ENCODE results near the gene CMIP.
"Not testable (repeated sequence)": the region's sequence is repeated elsewhere in the genome, so short reads cannot be mapped to it uniquely, and the experiment has no call there.

The CMIP gene

GRCh38 chr16:81675662-81676061 is 231.1 kb downstream of the CMIP start:
- DNase-seq = no peak

- DNase-seq = no peak
These were observed 231.7 kb downstream of the CMIP start for GRCh38 chr16:81676066-81676882.

- DNase-seq = no peak
These were observed 232.5 kb downstream of the CMIP start for GRCh38 chr16:81676883-81677737.

GRCh38 chr16:81678326-81679095 is 233.9 kb downstream of the CMIP start:
- no peak for DNase-seq

- no peak for DNase-seq
These were observed 235.3 kb downstream of the CMIP start for GRCh38 chr16:81679721-81680430.

GRCh38 chr16:81680444-81681275 is 236.1 kb downstream of the CMIP start:
- no peak for DNase-seq

GRCh38 chr16:81681311-81681710 is 236.7 kb downstream of the CMIP start:
- DNase-seq = no peak

GRCh38 chr16:81684242-81684837 is 239.7 kb downstream of the CMIP start:
- DNase-seq = no peak

- DNase-seq = no peak
These were observed 240.3 kb downstream of the CMIP start for GRCh38 chr16:81684901-81685300.

- no peak for DNase-seq
These were observed 242.0 kb downstream of the CMIP start for GRCh38 chr16:81686391-81687130.

GRCh38 chr16:81687131-81687456 is 242.5 kb downstream of the CMIP start:
- DNase-seq = no peak

- no peak for DNase-seq
These were observed 243.6 kb downstream of the CMIP start for GRCh38 chr16:81688182-81688581.

GRCh38 chr16:81688839-81689238 is 244.2 kb downstream of the CMIP start:
- not testable (repeated sequence) for DNase-seq

- no peak for DNase-seq
These were observed 247.4 kb downstream of the CMIP start for GRCh38 chr16:81692021-81692420.

- no peak for DNase-seq
These were observed 248.0 kb downstream of the CMIP start for GRCh38 chr16:81692571-81692970.

- DNase-seq = no peak
These were observed 248.6 kb downstream of the CMIP start for GRCh38 chr16:81693041-81693743.

GRCh38 chr16:81693744-81694303 is 249.2 kb downstream of the CMIP start:
- no peak for DNase-seq

GRCh38 chr16:81694494-81695280 is 250.1 kb downstream of the CMIP start:
- no peak for DNase-seq
